GM12892 (cell line): ENCODE results near the gene CLEC16A.

Source experiments
- DNase-seq: peaks from one replicate; pipeline ENCODE4 v3.0.0; 2011; ENCODE audit not compliant: insufficient read length
- FAIRE-seq: peaks from 2 replicates; lab custom pipeline; 2011; peaks lifted over from hg19 to GRCh38; lab: Jason Lieb, UNC
- POLR2A ChIP-seq: IDR thresholded peaks from 2 replicates; pipeline ENCODE4 v1.6.1; 2011; ENCODE audit warnings: low read depth, low read length, control low read depth
- POLR2AphosphoS5 ChIP-seq: IDR thresholded peaks from 2 replicates; pipeline ENCODE4 v1.6.1; 2011; ENCODE audit warnings: low read depth, low read length, control low read depth
- TAF1 ChIP-seq: IDR thresholded peaks from 2 replicates; pipeline ENCODE4 v1.6.1; 2011; ENCODE audit warnings: low read depth, mild to moderate bottlenecking, control low read depth, low read length, borderline replicate concordance

CLEC16A gene

DNA sequence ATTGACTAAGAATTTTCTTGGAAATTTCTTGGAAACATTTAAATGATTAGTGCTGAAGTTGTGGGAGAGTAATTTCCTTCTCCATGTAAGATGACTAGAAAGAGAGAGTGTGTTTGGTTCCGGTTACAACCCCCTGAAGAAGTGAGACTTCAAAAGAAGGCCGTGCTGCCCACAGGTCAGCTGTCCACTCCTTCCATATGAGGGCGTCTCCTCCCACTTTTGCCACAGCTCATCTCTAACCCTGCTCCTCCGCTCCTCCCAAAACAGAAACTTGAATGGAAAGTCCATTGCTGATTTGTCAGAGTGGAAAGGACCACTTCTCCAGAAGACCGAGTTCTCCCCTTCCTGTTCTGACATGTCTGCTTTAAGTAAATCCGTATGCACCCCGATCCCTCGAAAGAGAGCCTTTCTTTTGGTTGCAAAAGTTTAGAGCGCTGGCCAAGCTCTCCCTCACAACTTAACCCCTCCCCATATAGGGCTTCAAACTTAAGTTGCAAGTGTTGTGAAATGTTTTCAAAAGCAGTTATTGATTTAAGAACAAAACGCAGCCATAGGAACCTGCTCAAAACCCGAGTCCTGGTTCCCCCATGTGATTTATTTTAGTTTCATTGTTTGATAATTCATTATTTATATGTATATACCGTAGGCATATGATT lies 182.2 kb downstream of the CLEC16A start:
- DNase-seq (no peak), FAIRE-seq (no peak)
- TF ChIP-seq POLR2AphosphoS5 (no peak), POLR2A (no peak), TAF1 (no peak)

DNA sequence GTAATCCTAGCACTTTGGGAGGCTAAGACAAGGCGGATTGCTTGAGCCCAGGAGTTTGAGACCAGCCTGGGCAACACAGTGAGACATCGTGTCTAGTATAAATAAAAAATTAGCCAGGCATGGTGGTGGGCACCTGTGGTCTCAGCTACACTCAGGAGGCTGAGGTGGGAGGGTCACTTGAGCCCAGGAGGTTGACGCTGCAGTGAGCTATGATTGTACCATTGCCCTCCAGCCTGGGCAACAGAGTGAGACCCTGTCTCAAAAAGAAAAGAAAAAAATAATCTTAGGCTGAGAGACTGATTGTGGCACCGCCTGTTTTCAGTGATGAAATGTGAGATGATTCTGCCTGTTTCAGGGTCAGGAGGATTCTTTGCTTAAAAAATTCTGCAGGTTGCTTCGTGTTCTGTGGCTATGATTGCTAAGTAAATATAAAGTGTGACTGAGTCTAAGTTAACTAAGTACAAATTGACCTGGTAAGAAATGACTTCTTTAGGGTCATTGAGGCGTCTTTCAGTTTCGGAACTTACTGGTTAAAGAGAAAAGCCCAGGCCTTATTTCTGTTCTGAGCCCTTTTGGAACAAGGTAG lies 183.3 kb downstream of the CLEC16A start:
- TF ChIP-seq POLR2AphosphoS5: no peak
- TF ChIP-seq POLR2A: no peak
- no peak for TF ChIP-seq TAF1
- FAIRE-seq (no peak), DNase-seq (no peak)

DNA sequence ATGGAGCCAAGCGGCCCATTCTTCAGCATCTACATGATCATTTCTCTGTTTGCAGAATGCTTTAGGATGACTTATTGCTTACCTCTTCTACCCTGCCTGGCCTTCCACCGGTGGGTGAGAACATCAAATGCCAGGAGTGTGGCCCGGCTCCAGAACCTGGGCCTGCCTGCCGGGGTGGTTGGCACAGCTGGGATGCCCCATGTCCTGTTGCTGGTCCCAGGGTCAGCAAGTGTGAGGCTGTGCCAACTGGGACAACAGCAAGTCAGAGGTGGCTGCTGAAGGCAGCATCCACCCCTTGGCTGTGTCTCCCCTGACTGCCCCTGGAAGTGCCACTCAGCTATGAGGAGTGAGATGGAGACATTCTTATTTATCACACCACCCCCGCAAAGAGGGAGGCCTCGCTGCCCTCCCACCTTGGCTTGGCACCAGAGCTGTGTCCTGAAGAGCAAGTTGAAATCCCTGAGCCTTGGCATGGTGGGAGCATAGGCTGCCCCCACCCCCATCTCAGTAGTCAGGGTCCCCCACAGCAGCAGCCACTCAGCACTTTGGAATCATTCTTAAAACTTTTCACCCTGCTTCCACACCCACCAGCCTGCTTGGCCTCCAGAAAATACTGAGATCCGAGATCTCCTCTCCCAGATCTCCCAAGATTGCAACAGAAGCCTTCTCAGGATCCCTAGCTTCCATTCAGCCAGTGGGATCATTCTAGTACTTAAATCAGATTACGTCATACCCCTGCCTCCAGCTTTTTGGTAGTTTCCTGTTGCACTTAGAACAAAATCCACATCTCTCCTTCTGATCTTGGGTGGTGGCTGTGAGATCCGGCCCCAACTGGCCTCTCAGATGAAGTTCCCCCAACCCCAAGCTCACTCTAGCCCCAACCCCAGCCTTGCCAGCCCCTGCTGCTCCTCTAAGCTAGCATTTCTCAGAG lies 184.1 kb downstream of the CLEC16A start:
- TF ChIP-seq POLR2A: no peak
- no peak for TF ChIP-seq POLR2AphosphoS5
- TF ChIP-seq TAF1: no peak
- DNase-seq (no peak), FAIRE-seq (no peak)

DNA sequence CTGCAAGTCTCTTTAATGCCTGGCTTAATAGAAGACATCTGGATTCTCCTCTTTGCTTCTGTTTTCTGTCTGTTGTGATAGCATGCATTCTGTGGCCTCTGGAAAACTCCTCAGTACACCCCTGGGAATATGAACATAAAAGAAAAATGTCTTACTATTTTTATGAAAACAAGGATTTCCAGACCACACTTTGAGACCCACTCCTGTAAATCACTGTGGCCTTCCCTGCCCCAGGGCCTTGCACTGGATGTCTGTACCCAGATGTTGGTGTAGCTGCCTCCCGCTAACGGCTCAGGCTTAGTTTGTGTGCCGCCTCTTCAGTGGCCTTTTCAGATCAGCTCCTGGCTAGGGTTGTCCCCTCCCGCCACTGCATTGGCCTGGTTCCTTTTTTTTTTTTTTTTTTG lies 185.0 kb downstream of the CLEC16A start:
- FAIRE-seq (no peak), DNase-seq (no peak)
- TF ChIP-seq TAF1 (no peak), POLR2A (no peak), POLR2AphosphoS5 (no peak)

DNA sequence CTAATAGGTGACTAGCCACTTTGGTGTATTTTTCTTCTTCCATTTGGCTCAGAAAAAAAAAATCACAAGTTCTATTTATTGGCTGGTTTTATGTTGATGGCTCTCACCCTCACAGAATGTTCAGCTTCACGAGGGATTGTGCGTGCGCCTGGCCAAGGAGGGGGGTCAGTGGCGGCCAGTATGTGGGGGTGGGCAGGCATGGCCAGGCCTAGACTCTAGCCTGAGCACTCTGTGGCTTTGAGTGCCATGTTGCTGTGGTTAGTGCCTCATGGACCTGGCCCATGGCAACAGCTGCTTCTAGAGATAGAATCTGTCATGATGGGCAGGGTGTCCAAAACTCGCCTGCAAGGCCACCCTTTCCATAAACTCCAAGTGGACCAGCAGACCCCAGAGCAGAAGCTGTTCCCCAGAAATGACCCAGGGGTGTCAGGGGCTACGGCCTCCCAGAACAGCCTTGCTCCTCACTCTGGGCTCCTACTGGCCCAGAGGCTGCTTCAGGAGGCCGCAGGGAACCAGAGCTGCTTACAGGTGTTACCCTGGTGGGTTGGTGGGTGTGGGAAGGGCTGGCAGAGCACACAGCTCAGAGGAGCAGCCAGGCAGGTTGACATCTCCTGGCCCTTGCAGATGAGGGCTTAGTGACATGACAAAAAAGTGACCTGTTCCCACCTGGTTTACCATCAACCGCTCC lies 186.8 kb downstream of the CLEC16A start:
- no peak for DNase-seq
- no peak for FAIRE-seq
- no peak for TF ChIP-seq TAF1
- no peak for TF ChIP-seq POLR2AphosphoS5
- TF ChIP-seq POLR2A: no peak

DNA sequence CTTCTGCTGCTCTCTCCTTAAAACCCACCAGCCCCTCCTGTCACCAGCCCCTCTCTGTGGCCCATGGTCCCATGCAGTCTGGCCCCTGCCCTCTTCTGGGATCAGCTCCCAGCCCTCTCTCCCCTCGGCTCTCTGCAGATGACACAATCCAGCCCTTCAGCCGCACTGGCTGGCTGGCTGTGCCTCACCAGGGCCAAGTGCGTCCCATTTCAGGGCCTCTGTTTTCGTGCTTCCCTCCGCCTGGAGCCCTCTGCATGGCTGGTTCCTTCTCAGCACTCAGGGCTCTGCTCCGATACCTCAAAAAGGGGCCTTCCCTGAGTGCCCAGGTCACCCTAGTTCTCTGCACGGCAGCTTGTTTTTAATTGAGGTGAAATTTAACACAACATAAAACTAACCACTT lies 187.3 kb downstream of the CLEC16A start:
- no peak for DNase-seq
- no peak for FAIRE-seq
- TF ChIP-seq POLR2A: no peak
- no peak for TF ChIP-seq POLR2AphosphoS5
- no peak for TF ChIP-seq TAF1

DNA sequence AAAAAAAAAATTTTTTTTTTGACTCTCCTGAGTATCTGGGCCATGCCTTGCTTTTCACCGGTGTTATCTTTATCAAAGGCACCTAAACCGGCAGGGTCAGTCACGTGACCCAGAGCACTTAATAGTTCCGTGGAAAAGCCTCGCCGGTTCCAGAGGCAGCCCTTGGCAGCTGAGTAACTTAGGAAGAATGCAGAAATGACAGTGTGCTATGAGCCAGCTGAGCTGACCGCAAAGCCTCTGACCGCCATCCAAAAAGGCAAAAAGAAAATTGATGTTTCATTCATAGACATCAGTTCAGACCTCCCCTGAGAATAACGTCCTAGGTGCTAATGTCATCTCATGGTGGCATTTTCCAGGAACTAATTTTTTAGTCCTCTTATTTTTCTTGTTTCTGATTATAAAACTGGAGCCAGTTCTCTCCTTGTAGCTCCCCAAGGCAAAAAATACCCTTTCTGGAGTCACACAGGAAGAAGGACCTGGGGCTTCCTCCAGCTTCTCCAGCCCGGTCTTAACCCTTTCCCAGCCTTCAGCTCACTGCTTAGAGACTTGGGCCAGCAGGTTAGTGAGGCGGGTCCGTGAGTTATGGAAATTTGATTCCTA lies 189.1 kb downstream of the CLEC16A start:
- no peak for TF ChIP-seq TAF1
- TF ChIP-seq POLR2AphosphoS5: no peak
- no peak for TF ChIP-seq POLR2A
- FAIRE-seq: no peak

DNA sequence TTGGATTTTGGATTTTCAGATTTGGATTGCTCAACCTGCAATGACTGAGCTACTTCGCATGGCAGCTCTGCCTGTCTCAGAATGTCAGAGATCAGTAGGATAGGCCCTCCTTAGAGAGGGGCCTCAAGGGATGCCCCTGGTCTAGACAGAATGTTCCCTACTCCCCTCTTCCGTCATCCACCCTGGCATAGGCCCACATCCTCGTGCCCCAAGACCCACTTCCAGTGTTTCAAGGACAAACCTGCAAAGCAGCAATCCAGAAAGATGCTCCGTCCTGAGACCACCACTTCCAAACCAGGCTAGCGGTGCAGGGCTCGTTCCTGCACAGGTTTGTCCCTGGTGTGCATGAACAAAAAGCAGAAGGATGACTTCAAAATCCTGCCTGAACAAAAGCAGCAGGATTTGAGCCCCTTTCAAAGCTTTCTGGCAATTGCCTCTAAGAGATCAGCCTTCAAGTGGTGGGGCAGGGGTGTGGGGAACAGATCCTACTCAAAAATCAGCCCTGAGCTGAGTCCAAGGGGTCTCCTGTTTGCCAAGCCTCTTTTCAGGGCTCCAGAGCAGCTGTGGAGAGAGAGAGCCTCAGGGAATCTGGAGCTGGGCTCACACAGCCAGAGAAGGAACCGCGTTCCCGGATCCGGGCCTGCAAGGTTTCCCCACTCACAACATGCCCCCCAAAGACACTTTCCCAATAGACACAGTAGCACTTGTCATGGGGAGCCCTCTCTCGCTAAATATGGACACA lies 190.5 kb downstream of the CLEC16A start:
- FAIRE-seq: no peak
- no peak for DNase-seq
- TF ChIP-seq TAF1 (no peak), POLR2A (no peak), POLR2AphosphoS5 (no peak)

More for the DNA sequence above, 189.1 kb downstream of the CLEC16A start:
- no peak for DNase-seq

DNA sequence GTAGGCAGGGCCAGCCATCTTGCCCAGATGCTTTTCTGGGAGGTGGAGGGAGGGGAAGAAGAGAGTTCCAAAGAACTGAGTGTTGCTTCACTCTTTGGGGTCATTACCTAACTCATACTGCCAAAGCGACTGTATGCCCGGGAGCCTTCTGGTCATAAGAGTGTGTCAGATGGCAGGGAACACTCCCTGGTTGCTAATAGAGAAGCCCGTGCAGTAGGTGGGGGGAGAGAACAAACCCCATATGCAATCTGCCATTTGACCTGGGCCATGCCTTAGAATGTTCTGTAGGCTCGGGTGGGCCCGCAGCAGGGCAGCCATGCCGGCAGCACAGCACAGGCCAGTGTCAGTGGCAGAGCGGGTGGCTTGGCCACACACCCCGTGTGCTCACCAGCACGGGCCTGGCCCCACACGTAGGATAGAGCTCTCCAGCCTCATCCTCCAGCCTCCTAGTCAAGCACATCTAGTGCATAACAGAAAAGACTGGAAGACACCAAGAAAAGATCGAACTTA lies 191.2 kb downstream of the CLEC16A start:
- no peak for DNase-seq
- no peak for TF ChIP-seq POLR2A
- no peak for FAIRE-seq

DNA sequence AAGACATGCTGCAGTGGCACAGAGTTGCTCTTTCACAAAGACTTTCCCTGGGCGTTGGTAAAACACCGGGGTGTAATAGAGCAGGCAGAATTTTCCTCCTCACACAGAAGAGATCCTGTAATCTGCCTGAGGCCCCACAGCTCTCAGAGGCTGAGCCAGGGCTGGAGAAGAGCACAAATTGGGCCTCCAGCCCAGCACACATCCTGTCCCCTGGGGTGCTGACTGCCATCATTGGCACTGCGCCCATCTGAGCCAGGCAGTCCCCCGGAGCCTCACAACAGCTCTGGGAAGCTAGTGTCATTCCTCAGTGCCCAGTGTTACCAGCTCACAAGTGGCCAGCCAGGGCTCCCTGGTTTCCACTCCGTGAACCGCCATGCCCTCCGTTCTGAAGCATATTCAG lies 192.2 kb downstream of the CLEC16A start:
- FAIRE-seq: no peak
- TF ChIP-seq TAF1 (no peak), POLR2AphosphoS5 (no peak), POLR2A (no peak)
- DNase-seq: no peak
